ENCODE data around the gene PXDN.

DNA sequence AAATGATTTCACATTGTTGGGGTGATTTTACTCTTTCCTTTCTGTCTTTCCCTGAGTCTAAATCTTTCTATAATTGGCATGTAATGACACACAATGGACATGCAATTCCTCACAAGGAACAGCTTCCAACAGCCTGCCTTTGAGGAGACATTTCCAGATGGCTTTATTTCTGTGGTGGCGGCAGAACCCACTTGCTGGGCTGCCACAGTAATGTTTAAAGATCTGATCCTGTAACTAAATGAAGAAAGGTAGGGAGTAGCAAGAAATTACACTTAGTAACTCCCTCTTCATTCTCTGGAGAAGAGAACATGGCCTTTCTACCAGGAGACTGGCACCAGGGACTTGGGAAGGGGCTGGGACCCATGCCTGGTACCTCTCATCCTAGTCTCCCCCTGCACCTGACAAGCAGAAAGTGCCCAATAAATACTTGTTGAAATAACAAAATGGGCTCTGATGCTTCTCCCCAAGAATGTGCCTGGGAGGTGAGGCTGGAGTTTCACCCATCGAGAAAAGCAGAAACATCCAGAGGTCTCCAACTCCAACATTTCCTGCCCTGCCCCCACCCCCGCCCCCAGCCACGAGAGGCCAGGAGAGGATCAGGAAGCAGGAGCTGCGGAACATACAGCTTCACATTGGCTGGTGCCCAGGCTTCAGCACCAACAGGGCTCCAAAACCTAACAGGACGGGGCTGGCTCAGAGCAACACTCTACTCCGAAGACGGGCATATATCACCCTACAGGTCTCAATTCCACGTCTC, 92.1 kb downstream of the PXDN start:
- TF ChIP-seq, protein P1, sequence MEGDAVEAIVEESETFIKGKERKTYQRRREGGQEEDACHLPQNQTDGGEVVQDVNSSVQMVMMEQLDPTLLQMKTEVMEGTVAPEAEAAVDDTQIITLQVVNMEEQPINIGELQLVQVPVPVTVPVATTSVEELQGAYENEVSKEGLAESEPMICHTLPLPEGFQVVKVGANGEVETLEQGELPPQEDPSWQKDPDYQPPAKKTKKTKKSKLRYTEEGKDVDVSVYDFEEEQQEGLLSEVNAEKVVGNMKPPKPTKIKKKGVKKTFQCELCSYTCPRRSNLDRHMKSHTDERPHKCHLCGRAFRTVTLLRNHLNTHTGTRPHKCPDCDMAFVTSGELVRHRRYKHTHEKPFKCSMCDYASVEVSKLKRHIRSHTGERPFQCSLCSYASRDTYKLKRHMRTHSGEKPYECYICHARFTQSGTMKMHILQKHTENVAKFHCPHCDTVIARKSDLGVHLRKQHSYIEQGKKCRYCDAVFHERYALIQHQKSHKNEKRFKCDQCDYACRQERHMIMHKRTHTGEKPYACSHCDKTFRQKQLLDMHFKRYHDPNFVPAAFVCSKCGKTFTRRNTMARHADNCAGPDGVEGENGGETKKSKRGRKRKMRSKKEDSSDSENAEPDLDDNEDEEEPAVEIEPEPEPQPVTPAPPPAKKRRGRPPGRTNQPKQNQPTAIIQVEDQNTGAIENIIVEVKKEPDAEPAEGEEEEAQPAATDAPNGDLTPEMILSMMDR (IDR thresholded peaks at IDR 0.05; ENCODE audit: low read depth, low read length): no peak
- TF ChIP-seq POLR2A (IDR thresholded peaks at IDR 0.05; ENCODE audit: extremely low read depth, insufficient read length): no peak
- TF ChIP-seq, protein P2, sequence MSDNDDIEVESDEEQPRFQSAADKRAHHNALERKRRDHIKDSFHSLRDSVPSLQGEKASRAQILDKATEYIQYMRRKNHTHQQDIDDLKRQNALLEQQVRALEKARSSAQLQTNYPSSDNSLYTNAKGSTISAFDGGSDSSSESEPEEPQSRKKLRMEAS (IDR thresholded peaks at IDR 0.05; ENCODE audit: low read depth, low read length): no peak
- TF ChIP-seq MYC (IDR thresholded peaks at IDR 0.05; ENCODE audit: low read depth, low read length): no peak
